GM12872 (cell line): ENCODE results near the gene PLD1.

ENCODE experiments used
- TF ChIP-seq, protein P1 (sequence below): IDR thresholded peaks from 3 replicates; pipeline ENCODE4 v1.5.1; 2011; ENCODE audit warnings: low read depth, mild to moderate bottlenecking, low read length, moderate library complexity; ENCODE audit not compliant: insufficient read depth

Gene PLD1

DNA sequence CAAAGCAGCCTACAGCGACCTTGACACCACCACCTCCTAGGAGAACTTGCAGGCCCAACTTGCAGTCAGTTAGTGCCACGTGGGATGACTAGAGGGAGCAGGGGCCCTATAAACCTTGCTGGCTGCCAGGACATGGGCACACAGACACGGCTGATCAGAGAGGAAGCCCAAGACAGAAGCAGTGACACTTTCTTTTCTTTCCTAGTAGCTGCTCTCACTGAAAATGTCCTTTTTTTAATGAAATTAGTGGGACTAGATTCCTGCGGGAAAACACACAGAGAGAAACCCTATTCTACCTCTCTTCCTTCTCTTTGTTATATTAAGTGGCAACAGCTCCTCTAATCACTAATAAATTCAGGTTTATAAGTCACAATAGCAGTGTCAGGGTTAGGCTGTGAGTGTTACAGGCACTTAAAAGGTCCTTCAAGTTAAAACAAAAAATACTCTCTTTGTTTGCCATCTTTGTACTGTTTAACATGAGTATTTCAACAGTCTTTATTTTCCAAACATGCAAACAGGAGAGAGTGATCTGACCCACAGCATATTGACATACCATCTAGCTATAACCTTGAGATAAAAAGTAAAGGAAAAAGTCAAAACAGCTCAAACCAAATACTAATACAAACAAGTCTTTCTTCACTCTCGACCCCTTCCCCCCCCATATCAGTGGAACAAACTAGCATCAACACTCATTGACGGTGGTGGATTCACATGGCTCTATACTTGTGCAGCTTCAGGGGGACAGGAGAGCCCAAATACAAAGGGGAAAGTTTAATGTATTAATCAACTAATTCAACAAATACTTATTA, 30.7 kb upstream of the PLD1 start:
- TF ChIP-seq, protein P1, sequence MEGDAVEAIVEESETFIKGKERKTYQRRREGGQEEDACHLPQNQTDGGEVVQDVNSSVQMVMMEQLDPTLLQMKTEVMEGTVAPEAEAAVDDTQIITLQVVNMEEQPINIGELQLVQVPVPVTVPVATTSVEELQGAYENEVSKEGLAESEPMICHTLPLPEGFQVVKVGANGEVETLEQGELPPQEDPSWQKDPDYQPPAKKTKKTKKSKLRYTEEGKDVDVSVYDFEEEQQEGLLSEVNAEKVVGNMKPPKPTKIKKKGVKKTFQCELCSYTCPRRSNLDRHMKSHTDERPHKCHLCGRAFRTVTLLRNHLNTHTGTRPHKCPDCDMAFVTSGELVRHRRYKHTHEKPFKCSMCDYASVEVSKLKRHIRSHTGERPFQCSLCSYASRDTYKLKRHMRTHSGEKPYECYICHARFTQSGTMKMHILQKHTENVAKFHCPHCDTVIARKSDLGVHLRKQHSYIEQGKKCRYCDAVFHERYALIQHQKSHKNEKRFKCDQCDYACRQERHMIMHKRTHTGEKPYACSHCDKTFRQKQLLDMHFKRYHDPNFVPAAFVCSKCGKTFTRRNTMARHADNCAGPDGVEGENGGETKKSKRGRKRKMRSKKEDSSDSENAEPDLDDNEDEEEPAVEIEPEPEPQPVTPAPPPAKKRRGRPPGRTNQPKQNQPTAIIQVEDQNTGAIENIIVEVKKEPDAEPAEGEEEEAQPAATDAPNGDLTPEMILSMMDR, result no peak

DNA sequence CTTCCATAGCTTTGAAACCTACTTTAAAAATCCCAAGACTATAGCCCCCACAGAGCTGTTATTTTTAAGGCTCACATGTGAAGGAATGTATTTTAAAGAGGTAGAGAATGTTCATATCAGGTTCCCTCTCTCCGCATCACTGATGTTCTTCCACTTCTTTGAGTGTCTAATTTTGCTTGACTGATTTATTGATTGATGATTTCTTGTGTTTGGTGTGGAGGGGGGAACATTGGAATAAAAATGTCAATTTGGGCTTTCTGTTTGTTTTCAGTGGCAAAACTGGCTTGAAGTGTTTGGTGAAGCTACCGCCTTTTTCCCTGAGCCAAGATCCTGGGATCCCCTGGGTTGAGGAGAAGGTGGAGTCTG, 30.1 kb upstream of the PLD1 start:
- TF ChIP-seq, protein P1, result no peak

DNA sequence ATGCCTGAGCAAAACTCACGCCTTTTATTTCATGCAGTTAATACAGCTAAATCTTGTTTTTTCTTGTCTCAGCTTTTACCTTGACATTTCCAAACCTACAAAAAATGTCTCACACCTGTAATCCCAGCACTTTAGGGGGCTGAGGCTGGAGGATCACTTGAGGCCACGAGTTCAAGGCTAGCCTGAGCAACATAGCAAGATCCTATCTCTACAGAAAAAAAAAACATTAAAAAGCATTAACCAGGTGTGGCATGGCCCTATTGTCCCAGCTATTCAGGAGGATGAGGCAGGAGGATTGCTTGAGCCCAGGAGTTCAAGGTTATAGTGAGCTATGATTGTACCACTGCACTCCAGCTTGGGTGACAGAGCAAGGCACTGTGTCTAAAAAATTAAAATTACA, 29.0 kb upstream of the PLD1 start:
- TF ChIP-seq, protein P1, result no peak

DNA sequence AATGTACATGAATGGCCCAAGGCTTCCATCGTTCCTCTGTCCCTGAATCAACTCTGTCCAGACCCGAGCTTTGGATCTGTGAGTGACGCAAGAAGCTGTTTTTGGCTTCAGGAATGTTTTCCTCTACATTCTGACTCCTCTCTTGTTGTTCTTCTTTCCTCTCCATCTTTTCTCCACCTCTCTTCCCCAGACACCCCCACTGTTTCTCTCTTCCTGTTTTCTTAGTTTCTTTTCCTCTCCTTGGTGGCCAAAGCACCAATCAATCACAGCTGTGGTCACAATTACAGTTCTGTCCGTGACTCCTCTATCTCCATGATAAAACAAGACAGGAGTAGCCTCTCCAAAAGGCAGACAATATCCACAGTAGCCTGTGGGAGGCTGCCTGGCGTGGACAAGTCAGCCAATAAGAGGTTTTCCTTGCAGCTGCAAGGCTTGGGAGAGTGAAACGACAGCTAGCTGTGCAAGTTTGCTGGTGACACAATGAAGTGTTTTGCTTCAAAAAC, 28.0 kb upstream of the PLD1 start:
- TF ChIP-seq, protein P1, result no peak

DNA sequence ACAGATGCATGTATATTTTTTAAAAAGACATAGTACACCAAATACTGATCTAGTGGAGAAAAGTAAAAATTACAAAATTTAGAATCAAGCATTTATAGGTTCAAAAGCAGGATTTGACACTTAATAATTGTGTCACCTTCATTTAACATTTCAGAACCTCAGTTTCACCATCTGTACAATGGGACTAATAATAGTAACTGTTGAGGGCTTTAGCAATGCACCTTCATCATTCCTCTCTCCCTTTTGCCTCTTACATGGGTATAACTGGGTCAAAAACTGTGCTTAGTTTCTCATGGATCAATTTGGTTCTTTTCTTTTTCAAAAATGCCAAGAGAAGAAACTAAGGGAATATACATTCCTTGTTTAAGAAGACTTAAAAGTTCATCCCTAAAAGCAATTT, 27.4 kb upstream of the PLD1 start:
- TF ChIP-seq, protein P1, result no peak

DNA sequence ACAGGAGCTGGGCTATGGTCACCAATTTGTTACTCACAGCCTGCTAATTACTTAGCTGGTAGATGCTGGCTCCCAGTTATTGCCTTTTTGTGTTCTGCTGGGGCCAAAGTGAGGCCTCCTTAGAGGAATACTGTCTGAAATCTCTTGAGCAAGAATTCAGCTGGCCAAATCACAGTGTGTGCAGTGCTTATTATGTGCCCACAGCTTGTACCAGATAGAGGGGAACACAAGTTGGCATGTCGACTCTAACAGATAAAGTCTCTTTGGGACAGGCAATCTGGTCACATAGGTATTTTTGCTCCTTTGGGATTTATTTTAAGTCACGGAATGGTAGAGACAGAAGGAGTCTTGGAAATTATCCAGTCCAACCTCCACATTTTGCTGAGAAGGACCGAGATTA, 26.6 kb upstream of the PLD1 start:
- TF ChIP-seq, protein P1, result no peak

DNA sequence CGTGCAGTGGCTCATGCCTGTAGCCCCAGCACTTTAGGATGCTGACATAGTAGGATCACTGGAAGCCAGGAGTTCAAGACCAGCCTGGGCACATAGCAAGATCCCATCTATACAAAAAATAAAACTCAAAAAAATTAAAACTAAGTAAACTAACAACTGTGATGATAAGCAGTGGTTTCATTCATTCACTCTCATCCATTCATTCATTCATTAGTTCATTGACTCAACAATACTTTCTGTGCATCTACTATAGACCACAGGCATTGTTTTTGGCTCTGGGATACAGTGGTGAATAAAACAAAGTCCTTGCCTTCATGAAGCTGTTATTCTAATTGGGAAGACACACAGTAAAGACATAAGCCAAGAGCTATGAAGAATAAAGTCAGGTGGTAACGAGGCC, 25.3 kb upstream of the PLD1 start:
- TF ChIP-seq, protein P1, result no peak
